Kidney epithelial cell (primary cell): Measurements from ENCODE around the gene ARSI. TPM values are rescaled to one million over a fixed set of nuclear protein-coding genes. Genes with fewer than 3 reads are reported as not detected.

Experiments used
- DNase-seq: peaks from one replicate; pipeline ENCODE4 v3.0.0-alpha.2; 2010; ENCODE audit warnings: low read depth
- H3K27me3 ChIP-seq: 2 replicates; pipeline ENCODE4 v1.6.0; 2011; ENCODE audit warnings: low read length; ENCODE audit not compliant: control insufficient read depth, insufficient read depth
- H3K36me3 ChIP-seq: 2 replicates; pipeline ENCODE4 v1.5.1; 2011; ENCODE audit warnings: low read length; ENCODE audit not compliant: control insufficient read depth, insufficient read depth
- H3K4me3 ChIP-seq: 2 replicates; pipeline ENCODE4 v1.5.1; 2011; ENCODE audit warnings: low read depth, mild to moderate bottlenecking, control low read depth, low read length
- CTCF ChIP-seq: IDR thresholded peaks from 2 replicates; pipeline ENCODE4 v1.5.1; 2011; ENCODE audit warnings: mild to moderate bottlenecking, moderate library complexity, low read length, control low read depth, inconsistent platforms; ENCODE audit not compliant: insufficient read depth, poor library complexity, severe bottlenecking
- total RNA-seq: library from RNA; depleted of rRNA; stranded (reverse); fragments of >200 nt; gene quantifications from 2 replicates; pipeline ENCODE4 v1.2.3, GENCODE V29; 2015

The ARSI gene
- total RNA-seq, 1 donor from 2014 or later = 2.4 TPM

- no peak for TF ChIP-seq CTCF
- no peak overlapping the region for H3K4me3 ChIP-seq
- no peak for DNase-seq
- H3K36me3 ChIP-seq = no peaks in the 10 kb centered on the region
- H3K27me3 ChIP-seq = no peaks in the 10 kb centered on the region
Observed at GRCh38 chr5:150309886-150310239, 7.2 kb upstream of the ARSI start.

GRCh38 chr5:150309101-150309885 is 6.6 kb upstream of the ARSI start:
- DNase-seq = no peak
- Histone ChIP-seq H3K4me3 (no peak overlapping the region), H3K36me3 (no peaks in the 10 kb centered on the region), H3K27me3 (no peaks in the 10 kb centered on the region)
- no peak for TF ChIP-seq CTCF

- no peak for TF ChIP-seq CTCF
- H3K36me3 ChIP-seq = no peaks in the 10 kb centered on the region
- DNase-seq = no peak
- no peaks in the 10 kb centered on the region for H3K27me3 ChIP-seq
- H3K4me3 ChIP-seq = no peak overlapping the region
Observed at GRCh38 chr5:150307617-150308426, 5.1 kb upstream of the ARSI start.

- Histone ChIP-seq H3K27me3 (no peaks in the 10 kb centered on the region), H3K36me3 (no peaks in the 10 kb centered on the region), H3K4me3 (no peak overlapping the region)
- no peak for TF ChIP-seq CTCF
- DNase-seq = no peak
Observed at GRCh38 chr5:150306775-150307174, 4.1 kb upstream of the ARSI start.

- no peak for DNase-seq
- H3K36me3 ChIP-seq = no peaks in the 10 kb centered on the region
- TF ChIP-seq CTCF = no peak
- H3K27me3 ChIP-seq = no peaks in the 10 kb centered on the region
- H3K4me3 ChIP-seq = no peak overlapping the region
Observed at GRCh38 chr5:150305557-150305956, 2.9 kb upstream of the ARSI start.

GRCh38 chr5:150305095-150305494 is 2.4 kb upstream of the ARSI start:
- H3K4me3 ChIP-seq = no peak overlapping the region
- no peak for DNase-seq
- TF ChIP-seq CTCF = no peak

More at GRCh38 chr5:150305095-150305494, 2.4 kb upstream of the ARSI start:
- no peaks in the 10 kb centered on the region for H3K27me3 ChIP-seq
- no peaks in the 10 kb centered on the region for H3K36me3 ChIP-seq
